ENCODE measurements around the gene ARHGEF28. TPM values are rescaled to one million over a fixed set of nuclear protein-coding genes. Genes with fewer than 3 reads are reported as not detected.

ARHGEF28 gene
- total and polyA plus RNA-seq, 2 of the 13 experiments (the other 11 are each of a cell fraction or from before 2014, with no cell fraction given): 17.4 to 34.1 TPM

GRCh38 chr5:73903169-73903568 lies 277.2 kb downstream of the ARHGEF28 start:
- in situ Hi-C loops (cut with HindIII; ENCODE audit: extremely low pct_ligation_motif_present, low pct_unique_long_range_greater_than_20kb) (loop anchor here (5.0 kb wide), 1 partner anchor 744 kb away; no protein-coding TSS in a partner anchor), intact Hi-C loops (cut with micrococcal nuclease; ENCODE audit: unreplicated experiment) (loop anchor here (5.0 kb wide), 1 partner anchor 1014 kb away; no protein-coding TSS in a partner anchor)
- Histone ChIP-seq H3K9ac (ENCODE audit: insufficient read depth, low read depth, low read length) (no peak overlapping the region), H3K9me3 (ENCODE audit: low read length) (no peaks in the 10 kb centered on the region), H3K27ac (ENCODE audit: extremely low read length, insufficient read depth, low read length) (no peak overlapping the region), H3K27me3 (ENCODE audit: control insufficient read depth in 1 of 2, insufficient read depth in 2 of 2, low read length in 2 of 2) (no peaks in the 10 kb centered on the region), H2AFZ (ENCODE audit: low read length) (no peak overlapping the region), H3K4me2 (ENCODE audit: low read depth, low read length) (no peak overlapping the region), H4K20me1 (ENCODE audit: insufficient read depth, low read length) (no peaks in the 10 kb centered on the region), H3K36me3 (replicated peaks in 1 of 2; ENCODE audit: control insufficient read depth in 1 of 2, insufficient read depth in 2 of 2, low read length in 2 of 2) (peaks cover 25 to 50% of the 10 kb centered on the region in 2 experiments; a peak in 4 of 5 replicates), H3K4me3 (replicated peaks in 1 of 3; ENCODE audit: insufficient read depth in 1 of 3, low read depth in 2 of 3, low read length in 3 of 3) (no peak overlapping the region), H3K79me2 (ENCODE audit: insufficient read depth, low read length) (no peaks in the 10 kb centered on the region), H3K4me1 (ENCODE audit: insufficient read depth, low read length) (no peaks in the 10 kb centered on the region)
- DNase-seq (ENCODE audit: low spot score) (no peak), ATAC-seq (no peak), FAIRE-seq (no peak)
- 89% methylated on average over 9 of the region's 9 CpGs for WGBS (ENCODE audit: low lambda C conversion rate)
- CTCF ChIA-PET (ENCODE audit: low intra/inter-chr PET ratio, low total read pairs): interaction anchor here (2.7 kb wide), 1 partner anchor 746 kb away, joined by 25 read pairs; no protein-coding TSS in a partner anchor
- POLR2A ChIA-PET: no interaction called here
- no TSS peak for BruUV-seq (replicated peaks)
- TF ChIP-seq ZNF253 (CRISPR knock-in tag; IDR thresholded peaks at IDR 0.05; ENCODE audit: borderline replicate concordance) (no peak), FOXA3 (CRISPR knock-in tag; IDR thresholded peaks at IDR 0.05) (no peak), PAWR (CRISPR knock-in tag; IDR thresholded peaks at IDR 0.05; ENCODE audit: borderline replicate concordance) (no peak), ERF (CRISPR knock-in tag; IDR thresholded peaks at IDR 0.05) (no peak), AGO1 (IDR thresholded peaks at IDR 0.05; ENCODE audit: low read depth, low read length, poor library complexity, severe bottlenecking) (no peak), MYC (CRISPR knock-in tag; IDR thresholded peaks at IDR 0.05; ENCODE audit: borderline replicate concordance) (no peak), RBM39 (IDR thresholded peaks at IDR 0.05; ENCODE audit: low read depth, low read length, poor library complexity, severe bottlenecking) (no peak), NCOA2 (CRISPR knock-in tag; IDR thresholded peaks at IDR 0.05) (no peak), ZNF513 (CRISPR knock-in tag; conservative IDR thresholded peaks at IDR 0.05) (no peak), ZBTB26 (CRISPR knock-in tag; IDR thresholded peaks at IDR 0.05; ENCODE audit: borderline replicate concordance) (no peak), HNRNPL (IDR thresholded peaks at IDR 0.05; ENCODE audit: low read depth, low read length) (no peak), NFAT5 (CRISPR knock-in tag; IDR thresholded peaks at IDR 0.05) (no peak), FLYWCH1 (CRISPR knock-in tag; IDR thresholded peaks at IDR 0.05) (no peak)
- TF ChIP-seq, protein P1, sequence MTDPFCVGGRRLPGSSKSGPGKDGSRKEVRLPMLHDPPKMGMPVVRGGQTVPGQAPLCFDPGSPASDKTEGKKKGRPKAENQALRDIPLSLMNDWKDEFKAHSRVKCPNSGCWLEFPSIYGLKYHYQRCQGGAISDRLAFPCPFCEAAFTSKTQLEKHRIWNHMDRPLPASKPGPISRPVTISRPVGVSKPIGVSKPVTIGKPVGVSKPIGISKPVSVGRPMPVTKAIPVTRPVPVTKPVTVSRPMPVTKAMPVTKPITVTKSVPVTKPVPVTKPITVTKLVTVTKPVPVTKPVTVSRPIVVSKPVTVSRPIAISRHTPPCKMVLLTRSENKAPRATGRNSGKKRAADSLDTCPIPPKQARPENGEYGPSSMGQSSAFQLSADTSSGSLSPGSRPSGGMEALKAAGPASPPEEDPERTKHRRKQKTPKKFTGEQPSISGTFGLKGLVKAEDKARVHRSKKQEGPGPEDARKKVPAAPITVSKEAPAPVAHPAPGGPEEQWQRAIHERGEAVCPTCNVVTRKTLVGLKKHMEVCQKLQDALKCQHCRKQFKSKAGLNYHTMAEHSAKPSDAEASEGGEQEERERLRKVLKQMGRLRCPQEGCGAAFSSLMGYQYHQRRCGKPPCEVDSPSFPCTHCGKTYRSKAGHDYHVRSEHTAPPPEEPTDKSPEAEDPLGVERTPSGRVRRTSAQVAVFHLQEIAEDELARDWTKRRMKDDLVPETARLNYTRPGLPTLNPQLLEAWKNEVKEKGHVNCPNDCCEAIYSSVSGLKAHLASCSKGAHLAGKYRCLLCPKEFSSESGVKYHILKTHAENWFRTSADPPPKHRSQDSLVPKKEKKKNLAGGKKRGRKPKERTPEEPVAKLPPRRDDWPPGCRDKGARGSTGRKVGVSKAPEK (CRISPR knock-in tag; IDR thresholded peaks at IDR 0.05; ENCODE audit: borderline replicate concordance): no peak
